ENCODE results near the gene GADD45A.

GADD45A gene

DNA sequence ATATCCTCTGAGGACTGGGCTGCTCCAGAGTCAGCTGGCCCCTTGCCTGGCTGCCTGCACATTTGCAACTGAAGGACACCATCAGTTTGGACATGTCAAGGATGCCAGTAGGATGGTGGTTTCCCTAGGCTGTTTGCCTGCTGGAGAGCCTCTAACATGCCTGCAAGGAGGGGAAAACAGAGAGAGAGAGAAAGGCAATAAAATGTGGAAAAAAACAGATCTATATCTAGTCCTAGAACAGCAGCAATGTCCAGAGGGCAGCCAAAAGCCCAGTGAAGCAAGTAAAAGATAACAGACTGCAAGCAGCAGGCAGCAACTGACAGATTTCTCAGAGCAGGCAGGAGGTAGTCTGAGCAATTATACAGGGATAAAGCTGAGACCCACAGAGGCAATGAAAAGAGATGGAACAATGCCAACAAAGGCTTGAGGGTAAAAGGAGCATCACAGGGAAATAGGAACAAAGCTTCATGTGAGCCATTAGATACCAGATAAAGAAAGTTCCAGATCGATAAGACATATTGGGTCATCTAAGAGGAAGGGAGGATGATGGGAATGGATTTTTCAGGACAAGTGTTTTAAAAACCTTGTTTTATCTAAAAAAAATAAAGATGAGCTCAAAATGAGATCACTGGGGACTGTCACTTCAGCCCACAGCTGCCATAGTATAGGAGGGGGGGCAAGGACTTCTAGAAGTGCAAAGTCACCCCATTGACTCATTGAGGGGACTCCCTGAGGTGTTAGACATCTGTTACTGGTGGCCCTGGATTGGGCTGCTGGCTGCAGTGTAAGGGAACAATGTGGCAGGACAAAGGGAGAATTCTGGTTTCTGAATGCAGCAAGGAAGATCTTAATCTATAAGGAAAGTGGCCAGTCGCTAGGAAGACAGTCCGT is 38.6 kb upstream of the GADD45A start:
- TF ChIP-seq, protein P1, sequence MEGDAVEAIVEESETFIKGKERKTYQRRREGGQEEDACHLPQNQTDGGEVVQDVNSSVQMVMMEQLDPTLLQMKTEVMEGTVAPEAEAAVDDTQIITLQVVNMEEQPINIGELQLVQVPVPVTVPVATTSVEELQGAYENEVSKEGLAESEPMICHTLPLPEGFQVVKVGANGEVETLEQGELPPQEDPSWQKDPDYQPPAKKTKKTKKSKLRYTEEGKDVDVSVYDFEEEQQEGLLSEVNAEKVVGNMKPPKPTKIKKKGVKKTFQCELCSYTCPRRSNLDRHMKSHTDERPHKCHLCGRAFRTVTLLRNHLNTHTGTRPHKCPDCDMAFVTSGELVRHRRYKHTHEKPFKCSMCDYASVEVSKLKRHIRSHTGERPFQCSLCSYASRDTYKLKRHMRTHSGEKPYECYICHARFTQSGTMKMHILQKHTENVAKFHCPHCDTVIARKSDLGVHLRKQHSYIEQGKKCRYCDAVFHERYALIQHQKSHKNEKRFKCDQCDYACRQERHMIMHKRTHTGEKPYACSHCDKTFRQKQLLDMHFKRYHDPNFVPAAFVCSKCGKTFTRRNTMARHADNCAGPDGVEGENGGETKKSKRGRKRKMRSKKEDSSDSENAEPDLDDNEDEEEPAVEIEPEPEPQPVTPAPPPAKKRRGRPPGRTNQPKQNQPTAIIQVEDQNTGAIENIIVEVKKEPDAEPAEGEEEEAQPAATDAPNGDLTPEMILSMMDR (IDR thresholded peaks at IDR 0.05; ENCODE audit: low read depth, low read length), result no peak

DNA sequence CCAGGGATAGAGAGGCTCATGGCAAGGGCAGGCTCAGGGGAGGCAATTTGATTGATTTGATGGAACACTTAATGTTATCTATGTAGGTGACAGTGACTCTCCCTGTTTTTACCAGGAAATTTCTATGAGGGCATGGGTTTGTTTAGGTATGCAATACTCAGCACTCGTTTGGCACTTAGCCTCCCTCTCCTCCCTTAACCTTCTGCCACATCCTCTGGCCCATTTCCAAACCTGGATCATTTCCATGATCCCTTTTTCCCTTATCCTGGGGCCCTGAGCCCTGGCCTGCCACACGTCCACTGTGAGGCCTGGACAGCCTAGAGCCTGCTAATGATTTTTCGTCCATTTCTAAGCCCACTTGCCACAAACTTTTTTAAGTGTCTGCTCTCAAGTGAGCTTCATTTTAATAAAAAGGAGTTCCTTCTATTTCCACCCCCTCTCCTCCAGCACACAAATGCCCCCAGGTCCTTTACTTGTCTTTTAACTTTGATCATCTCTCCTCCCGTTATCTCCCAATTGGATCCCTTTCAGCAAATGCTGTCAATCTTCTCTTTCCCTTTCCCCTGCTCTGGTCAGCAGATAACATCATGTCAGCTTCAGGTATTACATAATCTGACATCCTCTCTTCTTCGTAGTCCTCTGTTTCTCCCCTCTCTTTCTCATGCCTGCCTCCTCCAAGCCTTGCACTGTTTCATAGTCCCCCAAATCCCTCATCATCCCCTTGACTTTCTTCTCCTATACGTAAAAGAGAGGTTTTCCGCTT is 37.8 kb upstream of the GADD45A start:
- TF ChIP-seq, protein P1 (IDR thresholded peaks at IDR 0.05; ENCODE audit: low read depth, low read length), result no peak
- H3K4me3 ChIP-seq (ENCODE audit: low read depth, low read length), result no peak overlapping the region

More for the DNA sequence above, 38.6 kb upstream of the GADD45A start:
- H3K4me3 ChIP-seq (ENCODE audit: low read depth, low read length), result no peak overlapping the region

DNA sequence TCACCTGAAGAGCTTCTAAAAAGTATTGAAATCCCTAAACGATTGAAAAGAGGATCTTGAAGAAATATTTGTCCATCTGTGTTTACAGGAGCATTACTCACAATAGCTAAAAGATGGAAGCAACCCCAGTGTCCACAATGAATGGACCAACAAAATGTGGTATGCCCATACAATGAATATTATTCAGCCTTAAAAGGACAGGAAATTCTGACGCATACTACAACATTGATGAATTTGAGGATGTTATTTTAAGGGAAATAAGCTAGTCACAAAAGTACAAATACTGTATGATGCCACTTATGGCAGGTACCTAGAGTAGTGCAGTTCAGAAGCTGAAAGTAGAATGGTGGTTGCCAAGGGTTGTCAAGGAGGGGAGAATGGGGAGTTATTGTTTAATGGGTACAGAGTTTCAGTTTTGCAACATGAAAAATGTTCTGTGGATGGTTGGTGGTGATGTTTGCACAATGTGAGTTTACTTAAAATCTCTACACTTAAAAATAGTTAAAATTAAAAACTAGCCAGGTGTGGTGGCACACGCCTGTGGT is 37.1 kb upstream of the GADD45A start:
- no peak overlapping the region for H3K4me3 ChIP-seq (ENCODE audit: low read depth, low read length)
- TF ChIP-seq, protein P1 (IDR thresholded peaks at IDR 0.05; ENCODE audit: low read depth, low read length), result no peak

DNA sequence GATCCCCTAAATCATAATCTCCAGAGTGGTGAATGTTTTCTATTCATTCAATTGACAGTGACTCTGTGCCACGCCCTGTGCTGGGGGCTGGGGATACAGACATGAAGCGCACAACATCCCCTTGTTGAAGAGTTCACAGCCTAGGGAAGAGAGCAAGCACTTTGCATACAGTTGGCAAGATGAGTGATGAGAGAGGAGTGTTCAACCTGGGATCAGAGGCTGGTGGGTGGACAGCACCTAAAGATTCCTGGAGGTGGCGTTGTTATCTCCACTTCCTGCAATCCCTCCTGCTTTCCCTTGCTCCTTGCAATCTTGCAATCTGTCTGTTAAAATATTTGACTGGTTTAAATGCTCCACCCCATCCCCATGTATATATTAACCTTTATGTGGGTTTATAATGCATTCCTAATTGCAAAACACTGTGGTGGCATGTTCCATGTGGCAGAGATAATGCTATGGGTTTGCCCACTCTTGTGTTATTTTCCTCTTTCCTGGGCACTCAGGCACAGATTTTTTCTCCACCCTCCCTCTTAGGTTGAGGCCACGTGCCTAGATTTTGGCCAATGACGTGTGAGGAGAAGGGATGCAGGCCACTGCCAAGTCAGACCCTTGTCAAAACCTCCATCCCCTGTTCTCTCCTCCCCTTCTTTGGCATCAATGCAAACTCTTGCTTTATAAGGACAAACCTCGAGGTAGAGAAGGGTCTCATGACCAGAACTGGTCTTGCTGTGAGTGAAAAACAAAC is 36.2 kb upstream of the GADD45A start:
- no peak overlapping the region for H3K4me3 ChIP-seq (ENCODE audit: low read depth, low read length)
- TF ChIP-seq, protein P1 (IDR thresholded peaks at IDR 0.05; ENCODE audit: low read depth, low read length), result no peak

DNA sequence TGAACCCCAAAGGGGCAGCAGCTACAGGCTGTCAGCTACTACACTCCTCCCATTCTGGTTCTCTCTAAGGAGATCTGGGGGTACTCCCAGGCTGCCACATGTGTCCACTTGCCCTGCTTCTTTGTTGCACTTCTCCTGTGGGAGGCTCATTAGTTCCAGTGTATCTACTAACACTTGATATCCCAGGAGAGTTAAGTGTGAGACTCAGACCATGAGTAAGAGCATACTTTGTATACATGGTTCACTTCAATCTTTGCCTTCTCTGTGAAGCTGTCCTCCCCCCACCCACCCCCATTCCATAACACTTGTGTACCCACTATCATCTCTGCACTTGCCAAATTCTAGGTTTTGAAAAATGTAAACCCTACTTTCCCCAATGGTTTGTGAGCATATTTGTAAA is 34.9 kb upstream of the GADD45A start:
- TF ChIP-seq, protein P1 (IDR thresholded peaks at IDR 0.05; ENCODE audit: low read depth, low read length), result no peak
- no peak overlapping the region for H3K4me3 ChIP-seq (ENCODE audit: low read depth, low read length)

DNA sequence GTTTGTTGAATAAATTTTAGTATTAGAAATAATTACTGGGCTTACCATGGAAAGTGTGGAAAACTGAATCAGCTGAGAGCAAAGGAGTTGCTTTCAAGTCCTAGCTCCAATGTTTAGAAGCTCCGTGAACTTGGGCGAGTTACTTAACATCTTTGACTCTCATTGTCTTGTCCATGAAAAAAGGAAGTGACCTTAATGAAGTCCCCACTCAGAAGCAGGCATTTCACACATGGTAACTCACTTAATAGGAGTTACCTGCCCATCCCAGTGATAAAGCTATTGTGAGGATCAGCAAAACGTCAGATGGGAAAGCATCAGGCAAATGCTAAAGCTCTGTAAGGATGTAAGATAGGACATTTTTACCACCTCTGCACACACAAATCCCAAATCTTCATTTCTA is 34.0 kb upstream of the GADD45A start:
- TF ChIP-seq, protein P1 (IDR thresholded peaks at IDR 0.05; ENCODE audit: low read depth, low read length), result no peak
- H3K4me3 ChIP-seq (ENCODE audit: low read depth, low read length), result no peak overlapping the region

Data from WI38 (cell line).